Esophagus (tissue), 2 donors: ENCODE measurements around the gene BRWD1. TPM values are rescaled to one million over a fixed set of nuclear protein-coding genes. Genes with fewer than 3 reads are reported as not detected.
A peak's percentile ranks its signal among the peaks of the same experiment; 100 is the strongest.

Source experiments
- H3K27ac ChIP-seq, 2 donors: one replicate each; pipeline ENCODE4 v1.5.1; 2013; ENCODE audit warnings: low read depth in 2 of 2, mild to moderate bottlenecking in 2 of 2, inconsistent platforms in 1 of 2, low read length in 1 of 2, moderate library complexity in 1 of 2
- H3K27me3 ChIP-seq, 2 donors: one replicate each; pipeline ENCODE4 v1.6.1; 2013; ENCODE audit warnings: low read length in 2 of 2, control low read depth in 1 of 2, mild to moderate bottlenecking in 1 of 2; ENCODE audit not compliant: insufficient read depth in 2 of 2, control insufficient read depth in 1 of 2
- H3K36me3 ChIP-seq, 2 donors: one replicate each; pipeline ENCODE4 v1.6.1; 2013; ENCODE audit warnings: low read length in 1 of 2; ENCODE audit not compliant: control insufficient read depth in 2 of 2, insufficient read depth in 2 of 2
- H3K4me1 ChIP-seq, 2 donors: one replicate each; pipeline ENCODE4 v1.6.1; 2013; ENCODE audit warnings: low read length in 1 of 2; ENCODE audit not compliant: control insufficient read depth in 2 of 2, insufficient read depth in 2 of 2
- H3K4me3 ChIP-seq, 2 donors: one replicate each; pipeline ENCODE4 v1.5.1; 2013; ENCODE audit warnings: low read length in 2 of 2, mild to moderate bottlenecking in 2 of 2, low read depth in 1 of 2, moderate library complexity in 1 of 2
- H3K9me3 ChIP-seq, 2 donors: one replicate each; pipeline ENCODE4 v1.6.1; 2013; ENCODE audit warnings: mild to moderate bottlenecking in 2 of 2, low read depth in 1 of 2, low read length in 1 of 2, moderate library complexity in 1 of 2; ENCODE audit not compliant: control insufficient read depth in 2 of 2, insufficient read depth in 1 of 2
- WGBS, 2 donors: extraction: QIAGEN DNeasy Blood & Tissue Kit; methylation state at CpG; one replicate each; pipeline ENCODE4 v1.1.7; 2013; 5-methylcytosine and 5-hydroxymethylcytosine counted together
- polyA plus RNA-seq, 2 donors: library from polyadenylated mRNA; stranded (reverse); fragments of 200-250 nt; gene quantifications; one replicate each; pipeline ENCODE4 v1.2.3, GENCODE V29; 2013
- donor health status: healthy with polysubstance abuse.
- donor health status: Bipolar disorder and iron deficiency.

Gene BRWD1
- polyA plus RNA-seq, 2 donors, result 7.1 to 8.3 TPM

- 1% methylated on average over 41 to 51 of the region's 51 CpGs for WGBS, 2 donors
Measured at GRCh38 chr21:39182484-39183271, 130.8 kb downstream of the BRWD1 start.

GRCh38 chr21:39182016-39182415 lies 131.4 kb downstream of the BRWD1 start:
- H3K9me3 ChIP-seq, result no peaks in the 10 kb centered on the region
- H3K36me3 ChIP-seq, result peaks cover 0 to 4% of the 10 kb centered on the region in 2 donors
- 45 to 46% methylated on average over 8 of the region's 8 CpGs for WGBS, 2 donors
- H3K4me3 ChIP-seq, result peak overlapping the region; percentile 7 to 70
- H3K27me3 ChIP-seq, result no peaks in the 10 kb centered on the region
- no peaks in the 10 kb centered on the region for H3K4me1 ChIP-seq
- H3K27ac ChIP-seq, result no peak overlapping the region

More at GRCh38 chr21:39182484-39183271, 130.8 kb downstream of the BRWD1 start:
- Histone ChIP-seq H3K4me1 (no peaks in the 10 kb centered on the region), H3K27ac (peak overlapping the region; percentile 83 to 99), H3K27me3 (no peaks in the 10 kb centered on the region), H3K9me3 (no peaks in the 10 kb centered on the region), H3K36me3 (peaks cover 0 to 4% of the 10 kb centered on the region in 2 donors), H3K4me3 (peak overlapping the region; percentile 70 to 74)

- no peak overlapping the region for H3K27ac ChIP-seq
- H3K9me3 ChIP-seq, result no peaks in the 10 kb centered on the region
- peaks cover 0 to 4% of the 10 kb centered on the region in 2 donors for H3K36me3 ChIP-seq
- H3K4me3 ChIP-seq, result no peak overlapping the region
- no peaks in the 10 kb centered on the region for H3K4me1 ChIP-seq
- H3K27me3 ChIP-seq, result no peaks in the 10 kb centered on the region
- WGBS, 2 donors, result 82 to 85% methylated on average over 4 of the region's 4 CpGs
Measured at GRCh38 chr21:39181205-39181818, 132.1 kb downstream of the BRWD1 start.

DNA sequence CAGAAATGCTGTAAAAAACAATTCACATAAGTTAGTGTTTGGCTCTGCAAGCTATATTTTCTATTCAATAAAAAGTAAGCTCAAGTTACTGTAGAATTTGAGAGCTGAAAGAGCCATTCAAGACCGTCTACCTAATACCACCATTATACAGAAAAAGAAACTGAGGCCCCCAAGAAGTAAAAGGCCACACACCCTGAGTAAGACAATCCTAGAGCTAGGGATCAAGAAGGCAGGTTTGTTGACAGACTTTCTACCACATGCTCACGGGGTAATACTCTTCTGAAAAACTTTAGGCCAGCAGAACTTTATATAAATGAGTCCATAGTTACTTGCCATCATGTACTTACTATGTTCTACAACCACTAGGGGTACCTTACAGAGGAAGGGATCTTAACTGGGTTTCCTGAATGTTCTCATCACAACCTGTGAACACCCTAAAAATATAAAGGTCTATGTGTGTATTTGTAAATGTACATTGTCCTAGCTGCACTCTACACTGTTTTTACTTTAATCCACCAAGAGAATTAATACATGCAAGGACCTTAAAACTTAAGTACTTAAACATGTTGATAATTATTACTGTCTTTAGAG lies 132.9 kb downstream of the BRWD1 start:
- Histone ChIP-seq H3K27me3 (no peaks in the 10 kb centered on the region), H3K9me3 (no peaks in the 10 kb centered on the region), H3K36me3 (peaks cover 0 to 5% of the 10 kb centered on the region in 2 donors), H3K27ac (no peak overlapping the region), H3K4me3 (no peak overlapping the region), H3K4me1 (no peaks in the 10 kb centered on the region)
- 91 to 99% methylated on average over 2 of the region's 2 CpGs for WGBS, 2 donors

DNA sequence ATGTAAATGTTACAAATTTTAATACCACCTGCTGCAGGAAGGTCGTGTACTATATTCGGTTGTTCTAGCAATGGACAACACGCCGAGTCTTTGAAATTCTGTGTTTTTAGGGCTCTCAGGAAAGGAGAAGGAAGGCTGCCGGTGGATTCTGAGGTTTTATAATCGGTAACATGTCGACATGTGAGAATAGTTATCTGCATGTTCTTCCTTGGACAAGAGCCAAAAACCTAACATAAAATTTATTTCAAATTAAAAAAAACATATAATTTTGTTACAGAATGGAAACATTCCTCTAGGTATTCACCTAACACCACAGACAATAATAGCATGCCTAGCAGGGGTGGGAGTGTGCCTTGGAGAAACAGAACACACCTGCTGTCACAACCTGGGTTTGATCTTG lies 135.0 kb downstream of the BRWD1 start:
- Histone ChIP-seq H3K27me3 (no peaks in the 10 kb centered on the region), H3K4me3 (no peak overlapping the region), H3K27ac (no peak overlapping the region), H3K4me1 (no peaks in the 10 kb centered on the region), H3K9me3 (no peaks in the 10 kb centered on the region), H3K36me3 (peaks cover 4 to 8% of the 10 kb centered on the region in 2 donors)
- WGBS, 2 donors, result 82 to 89% methylated on average over 7 of the region's 7 CpGs

- Histone ChIP-seq H3K4me1 (peaks cover 0 to 2% of the 10 kb centered on the region in 2 donors), H3K27ac (no peak overlapping the region), H3K27me3 (no peaks in the 10 kb centered on the region), H3K9me3 (no peaks in the 10 kb centered on the region), H3K36me3 (peaks cover 6 to 12% of the 10 kb centered on the region in 2 donors), H3K4me3 (no peak overlapping the region)
- 40 to 41% methylated on average over 3 of the region's 3 CpGs for WGBS, 2 donors
Measured at GRCh38 chr21:39176271-39176709, 137.1 kb downstream of the BRWD1 start.

DNA sequence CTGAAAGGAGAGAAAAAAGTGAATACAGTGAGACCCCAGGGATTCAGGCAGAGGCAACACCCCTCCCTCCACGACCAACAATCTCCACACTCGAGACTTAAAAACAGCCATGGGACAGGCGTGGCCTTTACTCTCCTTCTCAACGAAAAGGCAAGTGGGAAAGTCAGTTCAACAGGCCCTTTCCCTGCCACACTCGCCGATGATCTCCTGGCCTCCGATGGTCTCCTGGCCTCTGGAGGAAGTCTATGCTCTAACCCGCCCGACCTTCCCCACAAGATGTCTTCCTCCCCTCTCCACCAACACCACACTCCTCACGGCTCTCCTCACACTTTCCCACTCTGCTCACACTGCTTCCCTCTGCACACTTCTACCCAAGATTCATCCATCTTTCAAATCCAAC lies 137.8 kb downstream of the BRWD1 start:
- no peaks in the 10 kb centered on the region for H3K27me3 ChIP-seq
- H3K36me3 ChIP-seq, result peaks cover 10 to 13% of the 10 kb centered on the region in 2 donors
- H3K9me3 ChIP-seq, result no peaks in the 10 kb centered on the region
- H3K4me1 ChIP-seq, result peaks cover 0 to 2% of the 10 kb centered on the region in 2 donors
- no peak overlapping the region for H3K4me3 ChIP-seq
- 79 to 84% methylated on average over 10 of the region's 10 CpGs for WGBS, 2 donors
- H3K27ac ChIP-seq, result no peak overlapping the region

- Histone ChIP-seq H3K27me3 (no peaks in the 10 kb centered on the region), H3K4me1 (peaks cover 0 to 2% of the 10 kb centered on the region in 2 donors), H3K9me3 (no peaks in the 10 kb centered on the region), H3K4me3 (no peak overlapping the region), H3K27ac (no peak overlapping the region), H3K36me3 (peaks cover 10 to 13% of the 10 kb centered on the region in 2 donors)
- 88 to 91% methylated on average over 4 of the region's 4 CpGs for WGBS, 2 donors
Measured at GRCh38 chr21:39175154-39175553, 138.3 kb downstream of the BRWD1 start.

DNA sequence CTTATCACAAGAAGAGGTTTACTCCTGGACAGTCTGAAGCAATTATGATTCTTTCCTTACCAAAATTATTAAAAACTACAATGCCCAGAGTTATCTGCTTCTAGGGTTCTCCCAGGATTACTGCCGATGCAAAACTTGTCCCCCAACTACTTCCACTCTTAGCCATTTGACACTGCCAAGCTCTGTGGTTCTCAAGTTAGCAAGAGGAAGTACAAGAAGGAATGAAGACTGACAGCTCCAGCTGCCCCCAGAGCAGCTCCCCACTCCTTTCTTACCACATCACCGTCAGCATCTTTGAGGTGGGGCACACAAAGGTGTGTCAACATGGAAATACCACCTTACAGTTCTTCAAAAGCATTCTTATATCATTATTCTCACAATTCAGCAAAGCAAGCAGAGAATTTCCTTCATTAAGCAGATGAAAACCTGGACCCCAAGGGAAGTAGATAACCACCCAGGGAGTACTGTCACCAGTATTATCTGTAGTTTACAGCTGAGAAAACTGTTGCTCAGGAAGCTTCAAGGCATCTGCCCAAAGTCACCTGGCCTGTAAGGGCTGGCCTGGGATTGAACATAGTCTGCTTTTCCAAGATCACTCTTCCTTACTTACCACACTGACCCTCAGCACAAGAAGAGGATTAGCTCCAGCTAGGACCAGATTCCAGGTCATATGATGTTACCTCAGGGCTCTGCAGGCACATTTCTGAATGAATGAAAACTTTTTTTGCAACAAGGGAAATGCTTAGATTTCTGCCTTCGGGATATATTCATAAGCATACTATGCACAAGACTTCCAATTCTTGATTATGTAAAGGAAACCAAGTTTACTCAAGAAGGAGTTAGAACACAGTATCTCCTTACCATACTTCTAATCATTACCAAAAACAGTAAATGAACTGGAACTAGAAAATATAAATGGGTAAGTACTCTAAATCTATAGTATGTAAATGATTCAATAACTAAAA lies 139.4 kb downstream of the BRWD1 start:
- Histone ChIP-seq H3K4me1 (peaks cover 0 to 2% of the 10 kb centered on the region in 2 donors), H3K27ac (no peak overlapping the region), H3K36me3 (peaks cover 10 to 16% of the 10 kb centered on the region in 2 donors), H3K9me3 (no peaks in the 10 kb centered on the region), H3K4me3 (no peak overlapping the region), H3K27me3 (no peaks in the 10 kb centered on the region)
- 76 to 89% methylated on average over 3 of the region's 3 CpGs for WGBS, 2 donors
